ENCODE results near the gene TP53I13. TPM values are rescaled to one million over a fixed set of nuclear protein-coding genes. Genes with fewer than 3 reads are reported as not detected.

TP53I13 gene
- total and polyA plus RNA-seq, 2 of the 13 experiments (the other 11 are each of a cell fraction or from before 2014, with no cell fraction given), result 16.9 to 25.7 TPM

DNA sequence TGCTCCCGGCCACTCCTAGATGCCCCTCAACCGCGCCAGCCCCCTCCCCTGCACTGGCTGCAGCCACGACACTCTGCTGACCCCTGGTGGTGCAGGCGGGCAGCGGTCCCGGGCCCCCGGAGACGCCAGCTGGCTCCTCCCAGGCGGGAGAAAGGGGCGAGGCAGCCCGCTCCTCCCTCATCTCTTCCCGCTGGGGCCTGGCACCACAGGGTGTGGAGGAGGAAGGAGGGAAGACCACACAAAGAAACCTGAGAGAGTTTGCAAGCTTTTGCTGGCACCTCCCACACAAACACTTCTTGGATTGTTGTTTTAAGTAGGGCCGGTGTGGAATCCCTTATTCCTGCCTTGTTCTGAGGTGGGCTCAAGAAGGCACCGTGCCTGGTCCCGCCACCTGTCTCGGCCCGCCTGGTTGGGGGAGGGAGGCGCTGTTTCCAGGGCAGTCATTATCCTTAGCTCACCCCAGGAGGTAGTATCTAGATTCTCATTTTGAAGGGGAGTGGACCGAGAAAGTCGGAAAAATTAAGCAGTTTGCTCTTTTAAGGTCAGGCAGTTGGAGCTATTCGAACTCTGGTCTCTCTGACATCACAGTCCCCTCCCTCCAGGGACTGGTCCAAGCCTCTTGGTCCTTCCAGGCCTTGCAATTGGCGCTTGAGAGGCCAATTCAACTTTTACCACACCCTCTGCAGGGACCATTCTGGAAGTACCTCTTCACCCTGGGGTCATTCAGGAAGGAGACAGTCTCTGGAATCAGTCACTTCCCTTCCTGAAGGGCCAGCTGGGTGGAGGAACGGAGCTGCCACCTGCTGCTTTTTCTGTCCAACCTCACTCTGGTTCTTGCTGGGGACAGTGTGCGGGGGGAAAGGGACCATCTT, 23.5 kb downstream of the TP53I13 start (continued):
- TF ChIP-seq, protein P1, sequence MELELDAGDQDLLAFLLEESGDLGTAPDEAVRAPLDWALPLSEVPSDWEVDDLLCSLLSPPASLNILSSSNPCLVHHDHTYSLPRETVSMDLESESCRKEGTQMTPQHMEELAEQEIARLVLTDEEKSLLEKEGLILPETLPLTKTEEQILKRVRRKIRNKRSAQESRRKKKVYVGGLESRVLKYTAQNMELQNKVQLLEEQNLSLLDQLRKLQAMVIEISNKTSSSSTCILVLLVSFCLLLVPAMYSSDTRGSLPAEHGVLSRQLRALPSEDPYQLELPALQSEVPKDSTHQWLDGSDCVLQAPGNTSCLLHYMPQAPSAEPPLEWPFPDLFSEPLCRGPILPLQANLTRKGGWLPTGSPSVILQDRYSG (CRISPR knock-in tag; IDR thresholded peaks at IDR 0.05), result no peak
- TF ChIP-seq MAFK (conservative IDR thresholded peaks at IDR 0.05 in 1 of 2, IDR thresholded peaks at IDR 0.05 in 1 of 2; ENCODE audit: low read length in 2 of 2) (no peak), MXD4 (CRISPR knock-in tag; IDR thresholded peaks at IDR 0.05) (no peak), TBX2 (CRISPR knock-in tag; IDR thresholded peaks at IDR 0.05; ENCODE audit: borderline replicate concordance) (no peak), ZNF572 (CRISPR knock-in tag; IDR thresholded peaks at IDR 0.05) (peak; percentile 82; the same call in 1 of the 2 replicates), HDAC6 (IDR thresholded peaks at IDR 0.05; ENCODE audit: low read depth, low read length) (no peak), MATR3 (CRISPR knock-in tag; IDR thresholded peaks at IDR 0.05) (no peak), RNF2 (conservative IDR thresholded peaks at IDR 0.05; ENCODE audit: low read depth) (no peak), ZNF33B (CRISPR knock-in tag; IDR thresholded peaks at IDR 0.05) (no peak), ZFP36L1 (CRISPR knock-in tag; IDR thresholded peaks at IDR 0.05) (no peak), ZBTB21 (CRISPR knock-in tag; IDR thresholded peaks at IDR 0.05) (no peak), EHMT2 (IDR thresholded peaks at IDR 0.05; ENCODE audit: borderline replicate concordance, low read depth, low read length) (no peak), RAD21 (CRISPR knock-in tag; IDR thresholded peaks at IDR 0.05) (peak; percentile 97), MXI1 (IDR thresholded peaks at IDR 0.05; ENCODE audit: borderline replicate concordance, low read depth, low read length) (peak; percentile 77; the same call in 2 of the 3 replicates), MED1 (CRISPR knock-in tag; IDR thresholded peaks at IDR 0.05) (peak; percentile 19; the same call in 1 of the 2 replicates)
- TF ChIP-seq, protein P2, sequence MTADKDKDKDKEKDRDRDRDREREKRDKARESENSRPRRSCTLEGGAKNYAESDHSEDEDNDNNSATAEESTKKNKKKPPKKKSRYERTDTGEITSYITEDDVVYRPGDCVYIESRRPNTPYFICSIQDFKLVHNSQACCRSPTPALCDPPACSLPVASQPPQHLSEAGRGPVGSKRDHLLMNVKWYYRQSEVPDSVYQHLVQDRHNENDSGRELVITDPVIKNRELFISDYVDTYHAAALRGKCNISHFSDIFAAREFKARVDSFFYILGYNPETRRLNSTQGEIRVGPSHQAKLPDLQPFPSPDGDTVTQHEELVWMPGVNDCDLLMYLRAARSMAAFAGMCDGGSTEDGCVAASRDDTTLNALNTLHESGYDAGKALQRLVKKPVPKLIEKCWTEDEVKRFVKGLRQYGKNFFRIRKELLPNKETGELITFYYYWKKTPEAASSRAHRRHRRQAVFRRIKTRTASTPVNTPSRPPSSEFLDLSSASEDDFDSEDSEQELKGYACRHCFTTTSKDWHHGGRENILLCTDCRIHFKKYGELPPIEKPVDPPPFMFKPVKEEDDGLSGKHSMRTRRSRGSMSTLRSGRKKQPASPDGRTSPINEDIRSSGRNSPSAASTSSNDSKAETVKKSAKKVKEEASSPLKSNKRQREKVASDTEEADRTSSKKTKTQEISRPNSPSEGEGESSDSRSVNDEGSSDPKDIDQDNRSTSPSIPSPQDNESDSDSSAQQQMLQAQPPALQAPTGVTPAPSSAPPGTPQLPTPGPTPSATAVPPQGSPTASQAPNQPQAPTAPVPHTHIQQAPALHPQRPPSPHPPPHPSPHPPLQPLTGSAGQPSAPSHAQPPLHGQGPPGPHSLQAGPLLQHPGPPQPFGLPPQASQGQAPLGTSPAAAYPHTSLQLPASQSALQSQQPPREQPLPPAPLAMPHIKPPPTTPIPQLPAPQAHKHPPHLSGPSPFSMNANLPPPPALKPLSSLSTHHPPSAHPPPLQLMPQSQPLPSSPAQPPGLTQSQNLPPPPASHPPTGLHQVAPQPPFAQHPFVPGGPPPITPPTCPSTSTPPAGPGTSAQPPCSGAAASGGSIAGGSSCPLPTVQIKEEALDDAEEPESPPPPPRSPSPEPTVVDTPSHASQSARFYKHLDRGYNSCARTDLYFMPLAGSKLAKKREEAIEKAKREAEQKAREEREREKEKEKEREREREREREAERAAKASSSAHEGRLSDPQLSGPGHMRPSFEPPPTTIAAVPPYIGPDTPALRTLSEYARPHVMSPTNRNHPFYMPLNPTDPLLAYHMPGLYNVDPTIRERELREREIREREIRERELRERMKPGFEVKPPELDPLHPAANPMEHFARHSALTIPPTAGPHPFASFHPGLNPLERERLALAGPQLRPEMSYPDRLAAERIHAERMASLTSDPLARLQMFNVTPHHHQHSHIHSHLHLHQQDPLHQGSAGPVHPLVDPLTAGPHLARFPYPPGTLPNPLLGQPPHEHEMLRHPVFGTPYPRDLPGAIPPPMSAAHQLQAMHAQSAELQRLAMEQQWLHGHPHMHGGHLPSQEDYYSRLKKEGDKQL (CRISPR knock-in tag; IDR thresholded peaks at IDR 0.05; ENCODE audit: low read depth), result no peak
- TF ChIP-seq, protein P3, sequence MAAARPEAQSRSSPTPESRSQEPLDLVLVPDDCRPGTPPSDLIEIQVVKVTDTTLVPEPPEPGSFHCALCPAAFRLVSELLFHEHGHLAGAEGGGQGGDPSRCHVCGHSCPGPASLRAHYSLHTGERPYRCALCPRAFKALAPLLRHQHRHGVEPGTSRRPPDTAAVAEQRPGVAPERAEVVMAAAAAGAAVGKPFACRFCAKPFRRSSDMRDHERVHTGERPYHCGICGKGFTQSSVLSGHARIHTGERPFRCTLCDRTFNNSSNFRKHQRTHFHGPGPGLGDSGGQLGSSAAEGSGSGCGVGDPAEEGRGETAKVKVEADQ (CRISPR knock-in tag; IDR thresholded peaks at IDR 0.05; ENCODE audit: borderline replicate concordance), result no peak
- TF ChIP-seq, protein P4, sequence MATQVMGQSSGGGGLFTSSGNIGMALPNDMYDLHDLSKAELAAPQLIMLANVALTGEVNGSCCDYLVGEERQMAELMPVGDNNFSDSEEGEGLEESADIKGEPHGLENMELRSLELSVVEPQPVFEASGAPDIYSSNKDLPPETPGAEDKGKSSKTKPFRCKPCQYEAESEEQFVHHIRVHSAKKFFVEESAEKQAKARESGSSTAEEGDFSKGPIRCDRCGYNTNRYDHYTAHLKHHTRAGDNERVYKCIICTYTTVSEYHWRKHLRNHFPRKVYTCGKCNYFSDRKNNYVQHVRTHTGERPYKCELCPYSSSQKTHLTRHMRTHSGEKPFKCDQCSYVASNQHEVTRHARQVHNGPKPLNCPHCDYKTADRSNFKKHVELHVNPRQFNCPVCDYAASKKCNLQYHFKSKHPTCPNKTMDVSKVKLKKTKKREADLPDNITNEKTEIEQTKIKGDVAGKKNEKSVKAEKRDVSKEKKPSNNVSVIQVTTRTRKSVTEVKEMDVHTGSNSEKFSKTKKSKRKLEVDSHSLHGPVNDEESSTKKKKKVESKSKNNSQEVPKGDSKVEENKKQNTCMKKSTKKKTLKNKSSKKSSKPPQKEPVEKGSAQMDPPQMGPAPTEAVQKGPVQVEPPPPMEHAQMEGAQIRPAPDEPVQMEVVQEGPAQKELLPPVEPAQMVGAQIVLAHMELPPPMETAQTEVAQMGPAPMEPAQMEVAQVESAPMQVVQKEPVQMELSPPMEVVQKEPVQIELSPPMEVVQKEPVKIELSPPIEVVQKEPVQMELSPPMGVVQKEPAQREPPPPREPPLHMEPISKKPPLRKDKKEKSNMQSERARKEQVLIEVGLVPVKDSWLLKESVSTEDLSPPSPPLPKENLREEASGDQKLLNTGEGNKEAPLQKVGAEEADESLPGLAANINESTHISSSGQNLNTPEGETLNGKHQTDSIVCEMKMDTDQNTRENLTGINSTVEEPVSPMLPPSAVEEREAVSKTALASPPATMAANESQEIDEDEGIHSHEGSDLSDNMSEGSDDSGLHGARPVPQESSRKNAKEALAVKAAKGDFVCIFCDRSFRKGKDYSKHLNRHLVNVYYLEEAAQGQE (IDR thresholded peaks at IDR 0.05; ENCODE audit: borderline replicate concordance in 1 of 2, low read depth in 1 of 2, low read length in 2 of 2), result no peak; a peak in 1 of 4 replicates

All from HepG2 (cell line).